H9 (cell line): ENCODE results near the gene DRGX. TPM values are rescaled to one million over a fixed set of nuclear protein-coding genes. Genes with fewer than 3 reads are reported as not detected.

Source experiments
- DNase-seq: peaks from one replicate; pipeline ENCODE4 v3.0.0-alpha.2; 2017
- H2AFZ ChIP-seq: one replicate; pipeline ENCODE4 v1.6.1; 2013; ENCODE audit warnings: mild to moderate bottlenecking, low read length, control low read depth, moderate library complexity
- H2AK5ac ChIP-seq: 2 replicates; pipeline ENCODE4 v1.6.1; 2013; ENCODE audit warnings: low read length, control low read depth, mixed read lengths; ENCODE audit not compliant: insufficient read length
- H2BK120ac ChIP-seq: one replicate; pipeline ENCODE4 v1.6.1; 2013; ENCODE audit warnings: low read depth, mild to moderate bottlenecking, low read length, control low read depth, inconsistent platforms; ENCODE audit not compliant: poor library complexity, severe bottlenecking
- H2BK12ac ChIP-seq: 2 replicates; pipeline ENCODE4 v1.6.1; 2013; ENCODE audit warnings: low read length, control low read depth, mixed read lengths, low read depth; ENCODE audit not compliant: insufficient read length
- H2BK15ac ChIP-seq: 2 replicates; pipeline ENCODE4 v1.6.1; 2013; ENCODE audit warnings: low read depth, low read length, control low read depth
- H2BK20ac ChIP-seq: one replicate; pipeline ENCODE4 v1.6.1; 2013; ENCODE audit warnings: low read depth, mild to moderate bottlenecking, low read length, control low read depth, inconsistent platforms; ENCODE audit not compliant: poor library complexity, severe bottlenecking
- H2BK5ac ChIP-seq: 2 replicates; pipeline ENCODE4 v1.6.1; 2013; ENCODE audit warnings: low read length, control low read depth, mixed read lengths; ENCODE audit not compliant: insufficient read length
- H3K14ac ChIP-seq: 2 replicates; pipeline ENCODE4 v1.6.1; 2013; ENCODE audit warnings: low read length, control low read depth; ENCODE audit not compliant: insufficient read depth
- H3K18ac ChIP-seq: 2 replicates; pipeline ENCODE4 v1.6.1; 2013; ENCODE audit warnings: low read depth, mild to moderate bottlenecking, mixed read lengths, low read length, control low read depth; ENCODE audit not compliant: insufficient read length
- H3K23ac ChIP-seq: 2 replicates; pipeline ENCODE4 v1.6.1; 2013; ENCODE audit warnings: low read length, control low read depth, mixed read lengths, low read depth; ENCODE audit not compliant: insufficient read length
- H3K23me2 ChIP-seq: 2 replicates; pipeline ENCODE4 v1.6.1; 2013; ENCODE audit warnings: low read depth, mild to moderate bottlenecking, mixed read lengths, low read length, control low read depth; ENCODE audit not compliant: insufficient read length, poor library complexity, severe bottlenecking
- H3K27ac ChIP-seq: 2 replicates; pipeline ENCODE4 v1.5.1; 2013; ENCODE audit warnings: low read length, control low read depth, mixed read lengths, low read depth; ENCODE audit not compliant: insufficient read length
- H3K27me3 ChIP-seq: 2 replicates; pipeline ENCODE4 v1.6.1; 2013; ENCODE audit warnings: low read length, control low read depth, inconsistent platforms; ENCODE audit not compliant: insufficient read depth
- H3K4ac ChIP-seq: 2 replicates; pipeline ENCODE4 v1.6.1; 2013; ENCODE audit warnings: low read depth, mild to moderate bottlenecking, control low read depth, inconsistent platforms, low read length, moderate library complexity
- H3K4me1 ChIP-seq: 2 replicates; pipeline ENCODE4 v1.6.1; 2013; ENCODE audit warnings: low read length, control low read depth, inconsistent platforms; ENCODE audit not compliant: insufficient read depth
- H3K4me2 ChIP-seq: 2 replicates; pipeline ENCODE4 v1.6.1; 2013; ENCODE audit warnings: low read length, control low read depth, mixed read lengths; ENCODE audit not compliant: insufficient read length, insufficient read depth
- H3K56ac ChIP-seq: 2 replicates; pipeline ENCODE4 v1.6.1; 2013; ENCODE audit warnings: low read depth, mild to moderate bottlenecking, mixed read lengths, low read length, control low read depth; ENCODE audit not compliant: insufficient read length
- H3K79me1 ChIP-seq: 2 replicates; pipeline ENCODE4 v1.6.1; 2013; ENCODE audit warnings: low read depth, mild to moderate bottlenecking, moderate library complexity, low read length, control low read depth, inconsistent platforms; ENCODE audit not compliant: insufficient read depth, poor library complexity, severe bottlenecking
- H3K79me2 ChIP-seq: 2 replicates; pipeline ENCODE4 v1.6.1; 2013; ENCODE audit warnings: low read length, control low read depth, inconsistent platforms; ENCODE audit not compliant: insufficient read depth
- H3K9ac ChIP-seq: 2 replicates; pipeline ENCODE4 v1.6.1; 2013; ENCODE audit warnings: low read length, control low read depth, mixed read lengths; ENCODE audit not compliant: insufficient read length; ENCODE audit errors: extremely low read depth
- H3K9me3 ChIP-seq: one replicate; pipeline ENCODE4 v1.6.1; 2013; ENCODE audit warnings: low read depth, low read length, inconsistent platforms; ENCODE audit not compliant: control insufficient read depth
- H3T11ph ChIP-seq: one replicate; pipeline ENCODE4 v1.6.1; 2013; ENCODE audit warnings: mild to moderate bottlenecking, low read length, control low read depth, inconsistent platforms
- H4K20me1 ChIP-seq: one replicate; pipeline ENCODE4 v1.6.1; 2013; ENCODE audit not compliant: control insufficient read depth, insufficient read length, insufficient read depth
- H4K5ac ChIP-seq: 2 replicates; pipeline ENCODE4 v1.6.1; 2013; ENCODE audit warnings: low read depth, mild to moderate bottlenecking, mixed read lengths, low read length, control low read depth; ENCODE audit not compliant: insufficient read length
- H4K8ac ChIP-seq: replicated peaks from 2 replicates; pipeline ENCODE4 v1.6.1; 2013; ENCODE audit warnings: low read length, control low read depth, mixed read lengths, low read depth; ENCODE audit not compliant: insufficient read length
- H4K91ac ChIP-seq: 2 replicates; pipeline ENCODE4 v1.6.1; 2013; ENCODE audit warnings: low read depth, mild to moderate bottlenecking, moderate library complexity, mixed read lengths, low read length, control low read depth; ENCODE audit not compliant: insufficient read length
- H3K27ac Mint-ChIP-seq, 3 experiments: 2 replicates in 2 of 3; 3 replicates in 1 of 3; pipeline ENCODE4 v1.8.0; 2020 to 2021; ENCODE audit warnings: mixed read lengths in 3 of 3, mild to moderate bottlenecking in 1 of 3, moderate library complexity in 1 of 3
- H3K27me3 Mint-ChIP-seq: 2 replicates; pipeline ENCODE4 v1.8.0; 2021; ENCODE audit warnings: low read depth, mild to moderate bottlenecking, moderate library complexity, mixed read lengths
- H3K36me3 Mint-ChIP-seq, 3 experiments: 2 replicates in 2 of 3; 3 replicates in 1 of 3; pipeline ENCODE4 v1.8.0; 2020 to 2021; ENCODE audit warnings: low read depth in 3 of 3, mixed read lengths in 3 of 3; ENCODE audit not compliant: insufficient read depth in 1 of 3
- H3K4me1 Mint-ChIP-seq, 2 experiments: 2 replicates each; pipeline ENCODE4 v1.8.0; 2020; ENCODE audit warnings: mixed read lengths in 2 of 2
- H3K4me3 Mint-ChIP-seq, 2 experiments: 2 replicates in 1 of 2; 3 replicates in 1 of 2; pipeline ENCODE4 v1.8.0; 2020 to 2021; ENCODE audit warnings: mild to moderate bottlenecking in 2 of 2, mixed read lengths in 2 of 2, moderate library complexity in 1 of 2
- H3K9me3 Mint-ChIP-seq, 2 experiments: 2 replicates in 1 of 2; 3 replicates in 1 of 2; pipeline ENCODE4 v1.8.0; 2020; ENCODE audit warnings: mild to moderate bottlenecking in 2 of 2, mixed read lengths in 2 of 2, moderate library complexity in 1 of 2
- CTCF ChIP-seq: fragments of 200-600 bp; sonication (generic); conservative IDR thresholded peaks from 3 replicates; pipeline ENCODE4 v1.8.0; 2021; ENCODE audit warnings: antibody characterized with exemption, mild to moderate bottlenecking
- WGBS: extraction: QIAGEN DNeasy Blood & Tissue Kit; methylation state at CpG from one replicate; pipeline ENCODE4 v1.1.7; 2013; ENCODE audit warnings: missing lambda C conversion rate, low lambda C conversion rate, mixed read lengths; ENCODE audit not compliant: insufficient read length; ENCODE audit errors: extremely low coverage; 5-methylcytosine and 5-hydroxymethylcytosine counted together
- total RNA-seq: library from RNA; stranded (reverse); gene quantifications from 2 replicates; pipeline ENCODE4 v1.2.1, GENCODE V29; 2021

DRGX gene
- total RNA-seq, 1 experiment from 2014 or later: not detected

GRCh38 chr10:49415846-49416245, 20.0 kb upstream of the DRGX start:
- no peak overlapping the region for H4K91ac ChIP-seq
- H3K4me1 Mint-ChIP-seq: peaks cover 4 to 9% of the 10 kb centered on the region in 2 experiments; a peak in 3 of 4 replicates
- H3K14ac ChIP-seq: no peak overlapping the region
- H3K79me1 ChIP-seq: no peaks in the 10 kb centered on the region
- no peak overlapping the region for H2AFZ ChIP-seq
- H3K79me2 ChIP-seq: no peaks in the 10 kb centered on the region
- no peak overlapping the region for H2BK20ac ChIP-seq
- no peak for TF ChIP-seq CTCF
- H2AK5ac ChIP-seq: no peak overlapping the region
- DNase-seq: no peak
- H3K18ac ChIP-seq: no peak overlapping the region
- no peaks in the 10 kb centered on the region for H3K36me3 Mint-ChIP-seq
- WGBS: no CpG with 5 or more reads among the region's 2 CpGs
- no peak overlapping the region for H3K56ac ChIP-seq
- no peak overlapping the region for H2BK5ac ChIP-seq
- no peak overlapping the region for H3K4me3 Mint-ChIP-seq
- H3K23ac ChIP-seq: no peak overlapping the region
- no peak overlapping the region for H3T11ph ChIP-seq
- no peak overlapping the region for H3K27ac Mint-ChIP-seq
- H4K20me1 ChIP-seq: no peaks in the 10 kb centered on the region
- peaks cover 11% of the 10 kb centered on the region; the same call in 1 of the 2 replicates for H3K27me3 Mint-ChIP-seq
- no peak overlapping the region for H4K5ac ChIP-seq
- H3K23me2 ChIP-seq: no peaks in the 10 kb centered on the region
- H3K27me3 ChIP-seq: no peaks in the 10 kb centered on the region
- no peak overlapping the region for H3K4ac ChIP-seq
- H2BK12ac ChIP-seq: no peak overlapping the region
- no peak overlapping the region for H3K9ac ChIP-seq
- H3K9me3 Mint-ChIP-seq: peaks cover 0 to 3% of the 10 kb centered on the region in 2 experiments; a peak in 2 of 5 replicates
- H3K4me2 ChIP-seq: no peak overlapping the region
- no peak overlapping the region for H2BK120ac ChIP-seq
- H3K27ac ChIP-seq: no peak overlapping the region
- no peak overlapping the region for H4K8ac ChIP-seq
- H3K4me1 ChIP-seq: no peaks in the 10 kb centered on the region
- H3K9me3 ChIP-seq: no peaks in the 10 kb centered on the region
- no peak overlapping the region for H2BK15ac ChIP-seq
